Measurements from ENCODE around the gene SHBG. TPM values are rescaled to one million over a fixed set of nuclear protein-coding genes. Genes with fewer than 3 reads are reported as not detected.
A peak's percentile ranks its signal among the peaks of the same experiment; 100 is the strongest.
"Not testable (repeated sequence)": the region's sequence is repeated elsewhere in the genome, so short reads cannot be mapped to it uniquely, and the experiment has no call there.

Gene SHBG
- total RNA-seq, 1 experiment from 2014 or later = 0.23 TPM

- no peak for DNase-seq (ENCODE audit: low read depth)
These were observed 18.2 kb upstream of the SHBG start for GRCh38 chr17:7611635-7612293.

GRCh38 chr17:7612294-7612640 lies 17.7 kb upstream of the SHBG start:
- DNase-seq (ENCODE audit: low read depth) = no peak

GRCh38 chr17:7613769-7614424 lies 16.0 kb upstream of the SHBG start:
- peak; percentile 37 for DNase-seq (ENCODE audit: low read depth)

- DNase-seq (ENCODE audit: low read depth) = peak; percentile 100
These were observed 15.3 kb upstream of the SHBG start, which contains the start of gene FXR2 for GRCh38 chr17:7614425-7615264. FXR2 (minus strand) TSS chr17:7614897; CDS start chr17:7614532, 365 bp downstream.

- no peak for DNase-seq (ENCODE audit: low read depth)
These were observed 14.6 kb upstream of the SHBG start for GRCh38 chr17:7615265-7615747.

GRCh38 chr17:7618608-7619007 lies 11.3 kb upstream of the SHBG start:
- DNase-seq (ENCODE audit: low read depth) = no peak

GRCh38 chr17:7620835-7621234 lies 9.1 kb upstream of the SHBG start:
- DNase-seq (ENCODE audit: low read depth) = no peak

GRCh38 chr17:7623661-7624060 lies 6.3 kb upstream of the SHBG start:
- DNase-seq (ENCODE audit: low read depth) = no peak

GRCh38 chr17:7625749-7626148 lies 4.2 kb upstream of the SHBG start:
- DNase-seq (ENCODE audit: low read depth) = not testable (repeated sequence)

GRCh38 chr17:7626307-7626706 lies 3.6 kb upstream of the SHBG start:
- DNase-seq (ENCODE audit: low read depth) = no peak

- DNase-seq (ENCODE audit: low read depth) = no peak
These were observed 3.0 kb upstream of the SHBG start for GRCh38 chr17:7626956-7627249.

- DNase-seq (ENCODE audit: low read depth) = peak; percentile 94
These were observed 2.4 kb upstream of the SHBG start, which contains the start of gene SAT2 for GRCh38 chr17:7627250-7628121. SAT2 (minus strand) TSS chr17:7627821; CDS start chr17:7627635, 186 bp downstream.

- DNase-seq (ENCODE audit: low read depth) = no peak
These were observed 1.8 kb downstream of the SHBG start for GRCh38 chr17:7631398-7632380.

- DNase-seq (ENCODE audit: low read depth) = peak; percentile 43
These were observed 2.6 kb downstream of the SHBG start for GRCh38 chr17:7632492-7632894.

- DNase-seq (ENCODE audit: low read depth) = no peak
These were observed 3.2 kb downstream of the SHBG start for GRCh38 chr17:7633093-7633492.

GRCh38 chr17:7634384-7634783 lies 4.4 kb downstream of the SHBG start:
- peak; percentile 51 for DNase-seq (ENCODE audit: low read depth)

- DNase-seq (ENCODE audit: low read depth) = no peak
These were observed 6.2 kb downstream of the SHBG start for GRCh38 chr17:7636163-7636562.

GRCh38 chr17:7640783-7641182 lies 10.8 kb downstream of the SHBG start:
- no peak for DNase-seq (ENCODE audit: low read depth)

GRCh38 chr17:7641635-7642034 lies 11.7 kb downstream of the SHBG start:
- DNase-seq (ENCODE audit: low read depth) = not testable (repeated sequence)

- DNase-seq (ENCODE audit: low read depth) = no peak
These were observed 14.8 kb downstream of the SHBG start for GRCh38 chr17:7644775-7645174.

Data from LHCN-M2 (cell line).